Stimulated activated CD8-positive, alpha-beta memory T cell treated with anti-CD3 and anti-CD28 coated beads, Interleukin-2, amount 100 ng/mL, for 48 hours (primary cell): ENCODE measurements around the gene FAM156B.
"Not testable (repeated sequence)": the region's sequence is repeated elsewhere in the genome, so short reads cannot be mapped to it uniquely, and the experiment has no call there.

ENCODE experiments used
- DNase-seq, 2 donors: peaks; one replicate each; pipeline ENCODE4 v3.0.0-alpha.2; 2020; ENCODE audit warnings: low read depth in 2 of 2

The FAM156B gene

GRCh38 chrX:52923781-52924241 lies 26.7 kb downstream of the FAM156B start:
- no peak for DNase-seq

- not testable (repeated sequence) for DNase-seq
Observed at GRCh38 chrX:52930214-52930613, 33.1 kb downstream of the FAM156B start.

GRCh38 chrX:52933213-52933612 lies 36.1 kb downstream of the FAM156B start:
- no peak for DNase-seq

GRCh38 chrX:52933976-52934703 lies 37.0 kb downstream of the FAM156B start:
- no peak for DNase-seq

GRCh38 chrX:52934704-52935469 lies 37.8 kb downstream of the FAM156B start:
- peak; percentile 81 to 90 for DNase-seq

- not testable (repeated sequence) for DNase-seq
Observed at GRCh38 chrX:52935470-52935784, 38.3 kb downstream of the FAM156B start.

GRCh38 chrX:52940704-52941103 lies 43.6 kb downstream of the FAM156B start:
- not testable (repeated sequence) for DNase-seq

GRCh38 chrX:52941728-52942127 lies 44.6 kb downstream of the FAM156B start:
- not testable (repeated sequence) for DNase-seq

GRCh38 chrX:52945838-52946494 lies 48.8 kb downstream of the FAM156B start:
- not testable (repeated sequence) for DNase-seq

GRCh38 chrX:52947501-52947900 lies 50.4 kb downstream of the FAM156B start:
- DNase-seq, result not testable (repeated sequence)

GRCh38 chrX:52948265-52948664 lies 51.1 kb downstream of the FAM156B start:
- not testable (repeated sequence) for DNase-seq

GRCh38 chrX:52949325-52949724 lies 52.2 kb downstream of the FAM156B start:
- not testable (repeated sequence) for DNase-seq

- not testable (repeated sequence) for DNase-seq
Observed at GRCh38 chrX:52949884-52950283, 52.8 kb downstream of the FAM156B start.
